RPMI8226 (cell line): ENCODE data around the gene FBXO15.
A peak's percentile ranks its signal among the peaks of the same experiment; 100 is the strongest.

Experiments
- DNase-seq: peaks from one replicate; pipeline ENCODE4 v3.0.0-alpha.2; 2015

Gene FBXO15

DNA sequence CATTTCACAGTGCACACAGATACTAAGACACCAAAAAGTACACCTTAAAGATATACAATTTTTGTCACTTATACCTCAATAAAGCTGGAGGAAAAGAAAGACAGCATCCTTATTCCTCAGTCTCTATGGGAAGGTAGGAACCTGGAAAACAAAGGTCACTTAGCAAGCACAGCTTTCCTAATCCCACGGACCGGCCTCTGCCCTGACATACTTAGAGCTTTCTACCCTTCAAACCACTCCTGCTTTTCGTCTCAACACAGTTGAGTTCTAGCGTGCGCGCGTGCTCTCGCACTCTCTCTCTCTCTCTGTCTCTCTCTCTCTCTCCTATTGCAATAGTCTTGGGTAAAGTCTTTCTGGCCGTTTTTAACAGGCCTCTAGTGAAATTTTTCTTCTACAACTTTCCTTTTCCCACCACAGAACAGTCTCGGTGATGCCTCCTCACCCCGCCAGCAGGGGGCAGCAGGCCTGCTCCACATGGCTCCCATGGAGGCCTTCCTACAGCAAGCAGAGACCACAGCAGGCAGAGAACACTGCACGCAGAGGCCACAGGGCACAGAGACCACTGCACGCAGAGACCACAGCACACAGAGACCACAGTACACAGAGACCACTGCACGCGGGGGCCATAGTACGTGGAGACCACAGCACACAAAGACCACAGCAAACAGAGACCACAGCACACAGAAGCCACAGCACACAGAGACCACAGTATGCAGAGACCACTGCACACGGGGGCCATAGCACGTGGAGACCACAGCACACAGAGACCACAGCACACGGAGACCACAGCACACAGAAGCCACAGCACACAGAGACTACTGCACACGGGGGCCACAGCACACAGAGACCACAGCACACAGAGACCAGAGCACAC lies 106.9 kb downstream of the FBXO15 start:
- peak; percentile 40 for DNase-seq

DNA sequence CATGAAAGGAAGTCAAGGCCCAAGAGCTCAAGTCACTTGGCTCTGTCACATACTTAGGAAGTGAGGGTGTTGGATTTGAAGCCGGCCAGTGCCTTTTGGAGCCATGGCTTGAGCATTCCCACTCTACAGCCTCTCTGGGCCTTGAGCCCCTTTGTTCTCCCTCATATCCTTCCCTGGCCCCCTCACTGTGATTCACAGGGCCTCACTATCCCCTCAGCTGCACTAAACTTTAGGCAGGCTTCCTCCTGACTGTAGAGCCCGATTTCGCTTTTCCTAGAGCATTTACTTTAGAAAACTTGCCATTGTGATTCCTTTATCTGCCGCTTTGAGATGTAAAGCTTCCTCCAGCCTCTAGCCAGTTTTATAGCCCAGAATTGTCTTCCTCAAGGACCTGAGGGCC lies 107.6 kb downstream of the FBXO15 start:
- no peak for DNase-seq

DNA sequence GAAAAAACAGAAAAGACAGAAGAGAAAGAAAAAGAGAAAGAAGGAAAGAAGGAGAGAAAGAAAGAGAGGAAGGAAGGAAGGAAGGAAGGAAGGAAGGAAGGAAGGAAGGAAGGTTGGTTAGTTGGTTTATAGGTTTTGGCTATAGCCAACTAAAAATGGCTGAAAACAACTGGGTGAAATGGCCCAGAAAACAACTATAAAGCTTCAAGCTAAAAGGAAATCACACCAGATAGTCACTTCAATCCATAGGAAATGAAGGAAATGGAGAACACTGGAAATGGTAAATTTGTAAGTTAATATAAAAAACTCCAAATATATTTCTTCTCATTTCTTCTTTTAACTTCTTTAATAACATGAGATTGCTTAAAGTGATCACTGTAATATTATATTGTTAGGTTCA lies 118.5 kb downstream of the FBXO15 start:
- no peak for DNase-seq
